Activated T-cell treated with anti-CD3 and anti-CD28 coated beads for 48 hours (primary cell): ENCODE results near the gene OR4B1.

Experiments used
- DNase-seq: peaks from one replicate; pipeline ENCODE4 v3.0.0-alpha.2; 2020; ENCODE audit warnings: low read depth

The OR4B1 gene

DNA sequence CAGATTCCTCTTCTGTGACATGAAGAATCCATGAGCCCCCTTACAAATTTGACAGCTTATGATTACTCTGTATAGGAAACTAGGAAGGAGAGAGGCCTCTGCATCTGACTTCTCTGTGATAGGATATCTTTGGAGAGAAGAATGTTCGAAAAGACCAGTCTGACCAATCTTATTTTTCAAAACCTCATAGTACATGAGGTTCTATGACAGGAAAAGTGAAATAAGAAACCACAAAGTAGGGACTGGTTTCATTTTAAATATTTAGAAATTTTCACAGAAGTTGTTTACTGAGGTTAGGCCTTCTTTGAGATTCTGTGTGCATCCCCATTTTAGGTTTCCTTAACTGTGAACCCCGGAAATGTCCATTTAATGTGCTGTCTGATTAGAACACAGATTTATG is 45.0 kb downstream of the OR4B1 start:
- DNase-seq, result no peak

- no peak for DNase-seq
These were observed 46.9 kb downstream of the OR4B1 start, which contains the start of gene OR4X1 for GRCh38 chr11:48263423-48263911. TSS of gene OR4X1 (plus strand) at chr11:48263861. CDS start at chr11:48263861, 0 bp downstream.
